GM18517 (cell line): Measurements from ENCODE around the gene FOXA2.
"Not testable (repeated sequence)": the region's sequence is repeated elsewhere in the genome, so short reads cannot be mapped to it uniquely, and the experiment has no call there.

Source experiments
- ATAC-seq: cut with Tn5 transposase; IDR thresholded peaks from one replicate; pipeline ENCODE4 v1.9.1; 2021; ENCODE audit warnings: mild to moderate bottlenecking, moderate library complexity; ENCODE audit not compliant: unreplicated experiment

Gene FOXA2

GRCh38 chr20:22569353-22569752, 15.0 kb downstream of the FOXA2 start:
- no peak for ATAC-seq

GRCh38 chr20:22568872-22569344, 15.5 kb downstream of the FOXA2 start:
- ATAC-seq: no peak

- no peak for ATAC-seq
Measured at GRCh38 chr20:22567944-22568871, 16.2 kb downstream of the FOXA2 start.

GRCh38 chr20:22566876-22567658, 17.3 kb downstream of the FOXA2 start:
- no peak for ATAC-seq

GRCh38 chr20:22563062-22563965, 21.1 kb downstream of the FOXA2 start:
- ATAC-seq: no peak

GRCh38 chr20:22562620-22563019, 21.8 kb downstream of the FOXA2 start:
- ATAC-seq: no peak

- no peak for ATAC-seq
Measured at GRCh38 chr20:22561965-22562577, 22.3 kb downstream of the FOXA2 start.

GRCh38 chr20:22560817-22561216, 23.6 kb downstream of the FOXA2 start:
- no peak for ATAC-seq

- no peak for ATAC-seq
Measured at GRCh38 chr20:22559711-22560318, 24.6 kb downstream of the FOXA2 start.

GRCh38 chr20:22557403-22558276, 26.7 kb downstream of the FOXA2 start:
- no peak for ATAC-seq

- no peak for ATAC-seq
Measured at GRCh38 chr20:22556565-22557056, 27.8 kb downstream of the FOXA2 start.

- ATAC-seq: no peak
Measured at GRCh38 chr20:22555791-22556564, 28.4 kb downstream of the FOXA2 start.

GRCh38 chr20:22554391-22554790, 30.0 kb downstream of the FOXA2 start:
- no peak for ATAC-seq

- ATAC-seq: not testable (repeated sequence)
Measured at GRCh38 chr20:22550514-22550913, 33.9 kb downstream of the FOXA2 start.

- ATAC-seq: no peak
Measured at GRCh38 chr20:22548040-22548439, 36.3 kb downstream of the FOXA2 start.

GRCh38 chr20:22546344-22546743, 38.0 kb downstream of the FOXA2 start:
- ATAC-seq: no peak

- ATAC-seq: no peak
Measured at GRCh38 chr20:22545045-22545444, 39.3 kb downstream of the FOXA2 start.

GRCh38 chr20:22544462-22544861, 39.9 kb downstream of the FOXA2 start:
- ATAC-seq: no peak
